Chondrocyte (in vitro differentiated cells): Measurements from ENCODE around the gene SLA2. TPM values are rescaled to one million over a fixed set of nuclear protein-coding genes. Genes with fewer than 3 reads are reported as not detected.

Experiments used
- DNase-seq: peaks from one replicate; pipeline ENCODE4 v3.0.0; 2021; ENCODE audit warnings: mixed read lengths, low spot score
- H3K27ac Mint-ChIP-seq: one replicate; pipeline ENCODE4 v1.8.0; 2021; ENCODE audit warnings: mild to moderate bottlenecking, moderate library complexity, mixed read lengths; ENCODE audit not compliant: unreplicated experiment
- H3K27me3 Mint-ChIP-seq: 2 replicates; pipeline ENCODE4 v1.8.0; 2021; ENCODE audit warnings: low read depth, mixed read lengths
- H3K36me3 Mint-ChIP-seq: 2 replicates; pipeline ENCODE4 v1.8.0; 2021; ENCODE audit warnings: low read depth, mixed read lengths
- H3K4me1 Mint-ChIP-seq: 2 replicates; pipeline ENCODE4 v1.8.0; 2021; ENCODE audit warnings: low read depth, mild to moderate bottlenecking, mixed read lengths
- H3K4me3 Mint-ChIP-seq: one replicate; pipeline ENCODE4 v1.8.0; 2021; ENCODE audit warnings: mild to moderate bottlenecking, moderate library complexity, mixed read lengths; ENCODE audit not compliant: unreplicated experiment
- H3K9me3 Mint-ChIP-seq: 2 replicates; pipeline ENCODE4 v1.8.0; 2021; ENCODE audit warnings: low read depth, mixed read lengths
- total RNA-seq: library from RNA; stranded (reverse); gene quantifications from 3 replicates; pipeline ENCODE4 v1.2.1, GENCODE V29; 2021
- TF ChIP-seq, protein P1 (sequence below): fragments of 200-600 bp; sonication (generic); IDR thresholded peaks from 2 replicates; pipeline ENCODE4 v1.5.0; 2021; ENCODE audit warnings: antibody characterized with exemption, mild to moderate bottlenecking, moderate library complexity

Gene SLA2
- total RNA-seq, 1 donor from 2014 or later = not detected

DNA sequence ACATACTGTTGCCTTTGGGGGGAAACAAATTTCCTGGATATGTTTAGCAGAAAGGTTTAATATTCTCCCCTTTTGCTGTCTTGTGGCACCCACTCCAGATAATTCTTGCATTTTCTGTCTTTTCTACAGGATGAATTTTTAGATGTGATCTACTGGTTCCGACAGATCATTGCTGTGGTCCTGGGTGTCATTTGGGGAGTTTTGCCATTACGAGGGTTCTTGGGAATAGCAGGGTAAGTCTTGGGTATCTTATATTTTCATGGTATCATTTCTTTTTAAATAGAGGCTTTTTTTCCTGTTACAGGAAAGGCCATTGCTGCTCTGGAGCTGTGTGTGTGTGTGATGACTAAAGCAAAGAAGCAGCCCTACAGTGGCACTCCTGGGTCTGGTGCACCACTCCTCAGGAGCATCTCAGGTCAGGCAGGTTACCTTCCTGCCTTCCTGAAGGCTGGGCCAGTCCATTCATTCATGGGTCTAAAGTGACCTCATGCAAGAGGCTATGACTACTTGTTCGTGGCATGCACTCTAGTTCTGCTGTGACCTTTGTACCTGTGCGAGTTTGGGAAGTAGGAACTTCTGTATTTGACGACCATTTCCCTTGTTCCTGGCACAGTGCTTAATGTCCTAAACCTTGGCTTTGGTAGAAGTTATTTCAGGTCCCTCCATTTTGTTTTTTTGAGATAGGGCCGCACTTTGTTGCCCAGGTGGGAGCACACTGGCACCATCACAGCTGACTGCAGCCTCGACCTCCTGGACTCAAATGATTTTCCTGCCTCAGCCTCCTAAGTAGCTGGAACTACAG lies 38.2 kb downstream of the SLA2 start:
- TF ChIP-seq, protein P1, sequence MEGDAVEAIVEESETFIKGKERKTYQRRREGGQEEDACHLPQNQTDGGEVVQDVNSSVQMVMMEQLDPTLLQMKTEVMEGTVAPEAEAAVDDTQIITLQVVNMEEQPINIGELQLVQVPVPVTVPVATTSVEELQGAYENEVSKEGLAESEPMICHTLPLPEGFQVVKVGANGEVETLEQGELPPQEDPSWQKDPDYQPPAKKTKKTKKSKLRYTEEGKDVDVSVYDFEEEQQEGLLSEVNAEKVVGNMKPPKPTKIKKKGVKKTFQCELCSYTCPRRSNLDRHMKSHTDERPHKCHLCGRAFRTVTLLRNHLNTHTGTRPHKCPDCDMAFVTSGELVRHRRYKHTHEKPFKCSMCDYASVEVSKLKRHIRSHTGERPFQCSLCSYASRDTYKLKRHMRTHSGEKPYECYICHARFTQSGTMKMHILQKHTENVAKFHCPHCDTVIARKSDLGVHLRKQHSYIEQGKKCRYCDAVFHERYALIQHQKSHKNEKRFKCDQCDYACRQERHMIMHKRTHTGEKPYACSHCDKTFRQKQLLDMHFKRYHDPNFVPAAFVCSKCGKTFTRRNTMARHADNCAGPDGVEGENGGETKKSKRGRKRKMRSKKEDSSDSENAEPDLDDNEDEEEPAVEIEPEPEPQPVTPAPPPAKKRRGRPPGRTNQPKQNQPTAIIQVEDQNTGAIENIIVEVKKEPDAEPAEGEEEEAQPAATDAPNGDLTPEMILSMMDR = no peak
- H3K27ac Mint-ChIP-seq = peak overlapping the region; percentile 63
- DNase-seq = no peak
- peak overlapping the region; percentile 52 for H3K4me3 Mint-ChIP-seq
- peaks cover 9% of the 10 kb centered on the region for H3K36me3 Mint-ChIP-seq
- H3K9me3 Mint-ChIP-seq = no peaks in the 10 kb centered on the region
- H3K27me3 Mint-ChIP-seq = no peaks in the 10 kb centered on the region
- H3K4me1 Mint-ChIP-seq = peaks cover 23% of the 10 kb centered on the region

DNA sequence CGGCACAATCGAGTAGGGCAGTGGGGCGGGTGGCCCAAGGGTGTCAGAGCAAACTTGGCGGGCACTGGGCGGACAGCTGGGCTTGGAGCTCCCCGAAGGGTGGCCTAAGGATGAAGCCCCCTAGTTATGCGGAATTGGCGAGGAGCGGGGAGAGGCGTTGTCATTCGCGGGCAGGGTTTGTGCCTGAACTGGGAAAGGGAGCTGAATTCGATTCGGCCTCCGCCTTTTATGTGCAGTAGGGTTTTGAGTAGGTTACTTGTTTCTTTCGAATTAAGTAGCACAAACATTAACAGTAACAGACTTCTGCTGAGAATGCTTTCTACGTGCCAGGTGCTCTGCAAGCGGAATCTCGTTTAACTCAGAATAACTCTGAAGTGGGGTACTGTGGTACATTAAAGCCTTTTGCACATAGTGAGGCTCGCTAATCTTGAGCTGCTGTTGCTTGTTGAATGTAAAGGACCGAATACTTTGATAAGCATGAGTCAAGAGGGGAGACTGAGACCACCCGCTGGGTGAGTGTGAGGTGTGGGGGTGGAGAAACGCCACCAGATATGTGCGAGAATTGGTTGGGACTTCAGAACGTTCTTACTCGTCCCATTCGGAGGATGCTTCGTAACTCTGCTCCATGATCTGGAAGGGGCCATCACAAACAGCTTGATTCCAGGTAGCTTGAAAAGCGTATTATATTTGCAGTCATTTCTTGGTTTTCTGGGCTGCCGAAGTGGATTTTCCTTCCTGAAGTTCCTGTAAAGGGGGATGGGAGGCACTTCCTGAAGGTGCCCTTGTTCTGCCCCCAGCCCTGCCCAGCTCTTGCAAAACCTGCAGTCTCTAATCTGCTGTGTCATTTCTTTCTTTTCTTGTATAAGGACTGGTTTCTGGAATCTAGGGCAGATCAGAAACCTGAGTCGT lies 39.6 kb downstream of the SLA2 start:
- Mint-ChIP-seq H3K9me3 (no peaks in the 10 kb centered on the region), H3K4me3 (peak overlapping the region; percentile 89), H3K27me3 (no peaks in the 10 kb centered on the region), H3K4me1 (peaks cover 23% of the 10 kb centered on the region), H3K36me3 (peaks cover 3% of the 10 kb centered on the region), H3K27ac (peak overlapping the region; percentile 93)
- TF ChIP-seq, protein P1 = no peak
- DNase-seq = no peak

DNA sequence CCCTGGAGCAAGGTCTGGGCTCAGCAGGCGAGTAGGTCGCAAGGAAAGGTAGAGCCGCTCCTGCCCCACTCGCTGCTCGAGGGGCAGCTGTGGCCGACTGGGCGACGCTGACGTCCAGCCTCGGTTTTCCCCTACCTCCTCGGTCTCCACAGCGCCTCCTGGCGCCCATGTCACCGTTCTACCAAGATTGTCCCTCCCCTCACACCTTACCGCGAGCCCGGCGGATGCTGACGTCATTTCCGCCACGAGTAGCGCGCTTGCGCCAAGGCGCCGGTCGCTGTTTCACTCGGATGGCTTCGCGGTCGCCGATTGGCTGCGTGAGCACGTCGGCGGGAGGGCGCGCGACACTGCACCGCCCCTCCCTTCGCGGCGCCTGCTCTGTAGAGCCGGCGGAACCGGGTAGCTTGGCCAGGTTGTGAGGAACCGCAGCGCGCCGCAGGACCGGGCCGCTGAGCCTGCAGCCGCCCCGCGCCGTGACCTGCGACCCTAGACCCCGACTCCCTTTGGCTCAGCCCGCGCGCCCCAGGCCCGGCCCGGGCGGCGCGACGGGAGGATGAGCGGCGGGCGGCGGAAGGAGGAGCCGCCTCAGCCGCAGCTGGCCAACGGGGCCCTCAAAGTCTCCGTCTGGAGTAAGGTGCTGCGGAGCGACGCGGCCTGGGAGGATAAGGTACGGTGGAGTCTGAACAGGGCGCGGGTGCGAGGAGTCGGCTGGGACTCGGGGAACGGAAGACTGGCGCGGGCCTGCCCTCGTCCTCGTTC lies 40.4 kb downstream of the SLA2 start, which contains the start of gene RAB5IF:
TSS of gene RAB5IF (plus strand) at position 381 of the 759 bp plus-strand sequence. CDS start at position 554, 173 bp downstream.
- Mint-ChIP-seq H3K4me3 (peak within 1 kb of the TSS; percentile 89), H3K36me3 (peaks cover 3% of the 10 kb centered on the region), H3K27ac (peak within 1 kb of the TSS; percentile 93), H3K4me1 (peaks cover 23% of the 10 kb centered on the region), H3K27me3 (no peaks in the 10 kb centered on the region), H3K9me3 (no peaks in the 10 kb centered on the region)
- TF ChIP-seq, protein P1 = peak; percentile 96
- DNase-seq = peak; percentile 99

DNA sequence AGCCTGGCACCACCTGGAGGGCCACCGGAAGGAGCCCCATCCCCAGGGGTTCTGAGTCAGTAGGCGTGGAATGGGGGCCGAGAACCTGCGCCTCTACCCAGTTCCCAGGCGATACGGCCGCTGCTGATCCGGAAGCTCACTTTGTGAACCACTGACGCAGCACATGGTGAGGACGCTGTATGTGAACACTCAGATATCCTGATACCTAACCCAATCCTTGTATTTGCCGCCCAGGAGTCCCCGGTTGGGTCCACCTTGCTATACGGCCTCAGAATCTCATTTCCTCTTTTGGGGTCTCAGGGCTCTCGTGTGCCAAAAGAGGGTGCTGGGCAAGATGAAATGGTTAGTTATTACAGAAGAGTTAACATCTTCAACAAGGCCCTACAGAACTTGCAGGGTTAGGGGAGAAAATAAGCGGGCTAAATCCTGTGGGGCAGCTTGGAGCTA lies 41.0 kb downstream of the SLA2 start:
- Mint-ChIP-seq H3K4me3 (peak overlapping the region; percentile 89), H3K4me1 (peaks cover 23% of the 10 kb centered on the region), H3K9me3 (no peaks in the 10 kb centered on the region), H3K27ac (peak overlapping the region; percentile 92), H3K36me3 (peaks cover 3% of the 10 kb centered on the region), H3K27me3 (no peaks in the 10 kb centered on the region)
- TF ChIP-seq, protein P1 = no peak
- no peak for DNase-seq
